GM23248 (cell line): ENCODE measurements around the gene PEAR1.

ENCODE experiments used
- EZH2 ChIP-seq: fragments of 200-600 bp; sonication (generic); IDR thresholded peaks from 2 replicates; pipeline ENCODE4 v1.6.1; 2018; ENCODE audit warnings: antibody characterized with exemption, mild to moderate bottlenecking; ENCODE audit not compliant: insufficient read depth, poor library complexity, severe bottlenecking
- EZH2phosphoT487 ChIP-seq: fragments of 200-600 bp; sonication (generic); IDR thresholded peaks from 2 replicates; pipeline ENCODE4 v1.6.1; 2018; ENCODE audit warnings: antibody characterized with exemption, moderate library complexity, mild to moderate bottlenecking, low read depth; ENCODE audit not compliant: insufficient read depth

GRCh38 chr1:156904187-156904959 is 10.9 kb downstream of the PEAR1 start:
- TF ChIP-seq EZH2 (no peak), EZH2phosphoT487 (no peak)
